H9 (cell line): Measurements from ENCODE around the gene PERM1. TPM values are rescaled to one million over a fixed set of nuclear protein-coding genes. Genes with fewer than 3 reads are reported as not detected.

Experiments
- DNase-seq: peaks from one replicate; pipeline ENCODE4 v3.0.0-alpha.2; 2017
- H2AFZ ChIP-seq: one replicate; pipeline ENCODE4 v1.6.1; 2013; ENCODE audit warnings: mild to moderate bottlenecking, low read length, control low read depth, moderate library complexity
- H2AK5ac ChIP-seq: 2 replicates; pipeline ENCODE4 v1.6.1; 2013; ENCODE audit warnings: low read length, control low read depth, mixed read lengths; ENCODE audit not compliant: insufficient read length
- H2BK120ac ChIP-seq: one replicate; pipeline ENCODE4 v1.6.1; 2013; ENCODE audit warnings: low read depth, mild to moderate bottlenecking, low read length, control low read depth, inconsistent platforms; ENCODE audit not compliant: poor library complexity, severe bottlenecking
- H2BK12ac ChIP-seq: 2 replicates; pipeline ENCODE4 v1.6.1; 2013; ENCODE audit warnings: low read length, control low read depth, mixed read lengths, low read depth; ENCODE audit not compliant: insufficient read length
- H2BK15ac ChIP-seq: 2 replicates; pipeline ENCODE4 v1.6.1; 2013; ENCODE audit warnings: low read depth, low read length, control low read depth
- H2BK20ac ChIP-seq: one replicate; pipeline ENCODE4 v1.6.1; 2013; ENCODE audit warnings: low read depth, mild to moderate bottlenecking, low read length, control low read depth, inconsistent platforms; ENCODE audit not compliant: poor library complexity, severe bottlenecking
- H2BK5ac ChIP-seq: 2 replicates; pipeline ENCODE4 v1.6.1; 2013; ENCODE audit warnings: low read length, control low read depth, mixed read lengths; ENCODE audit not compliant: insufficient read length
- H3K14ac ChIP-seq: 2 replicates; pipeline ENCODE4 v1.6.1; 2013; ENCODE audit warnings: low read length, control low read depth; ENCODE audit not compliant: insufficient read depth
- H3K18ac ChIP-seq: 2 replicates; pipeline ENCODE4 v1.6.1; 2013; ENCODE audit warnings: low read depth, mild to moderate bottlenecking, mixed read lengths, low read length, control low read depth; ENCODE audit not compliant: insufficient read length
- H3K23ac ChIP-seq: 2 replicates; pipeline ENCODE4 v1.6.1; 2013; ENCODE audit warnings: low read length, control low read depth, mixed read lengths, low read depth; ENCODE audit not compliant: insufficient read length
- H3K23me2 ChIP-seq: 2 replicates; pipeline ENCODE4 v1.6.1; 2013; ENCODE audit warnings: low read depth, mild to moderate bottlenecking, mixed read lengths, low read length, control low read depth; ENCODE audit not compliant: insufficient read length, poor library complexity, severe bottlenecking
- H3K27ac ChIP-seq: 2 replicates; pipeline ENCODE4 v1.5.1; 2013; ENCODE audit warnings: low read length, control low read depth, mixed read lengths, low read depth; ENCODE audit not compliant: insufficient read length
- H3K27me3 ChIP-seq: 2 replicates; pipeline ENCODE4 v1.6.1; 2013; ENCODE audit warnings: low read length, control low read depth, inconsistent platforms; ENCODE audit not compliant: insufficient read depth
- H3K4ac ChIP-seq: 2 replicates; pipeline ENCODE4 v1.6.1; 2013; ENCODE audit warnings: low read depth, mild to moderate bottlenecking, control low read depth, inconsistent platforms, low read length, moderate library complexity
- H3K4me1 ChIP-seq: 2 replicates; pipeline ENCODE4 v1.6.1; 2013; ENCODE audit warnings: low read length, control low read depth, inconsistent platforms; ENCODE audit not compliant: insufficient read depth
- H3K4me2 ChIP-seq: 2 replicates; pipeline ENCODE4 v1.6.1; 2013; ENCODE audit warnings: low read length, control low read depth, mixed read lengths; ENCODE audit not compliant: insufficient read length, insufficient read depth
- H3K56ac ChIP-seq: 2 replicates; pipeline ENCODE4 v1.6.1; 2013; ENCODE audit warnings: low read depth, mild to moderate bottlenecking, mixed read lengths, low read length, control low read depth; ENCODE audit not compliant: insufficient read length
- H3K79me1 ChIP-seq: 2 replicates; pipeline ENCODE4 v1.6.1; 2013; ENCODE audit warnings: low read depth, mild to moderate bottlenecking, moderate library complexity, low read length, control low read depth, inconsistent platforms; ENCODE audit not compliant: insufficient read depth, poor library complexity, severe bottlenecking
- H3K79me2 ChIP-seq: 2 replicates; pipeline ENCODE4 v1.6.1; 2013; ENCODE audit warnings: low read length, control low read depth, inconsistent platforms; ENCODE audit not compliant: insufficient read depth
- H3K9ac ChIP-seq: 2 replicates; pipeline ENCODE4 v1.6.1; 2013; ENCODE audit warnings: low read length, control low read depth, mixed read lengths; ENCODE audit not compliant: insufficient read length; ENCODE audit errors: extremely low read depth
- H3K9me3 ChIP-seq: one replicate; pipeline ENCODE4 v1.6.1; 2013; ENCODE audit warnings: low read depth, low read length, inconsistent platforms; ENCODE audit not compliant: control insufficient read depth
- H3T11ph ChIP-seq: one replicate; pipeline ENCODE4 v1.6.1; 2013; ENCODE audit warnings: mild to moderate bottlenecking, low read length, control low read depth, inconsistent platforms
- H4K20me1 ChIP-seq: one replicate; pipeline ENCODE4 v1.6.1; 2013; ENCODE audit not compliant: control insufficient read depth, insufficient read length, insufficient read depth
- H4K5ac ChIP-seq: 2 replicates; pipeline ENCODE4 v1.6.1; 2013; ENCODE audit warnings: low read depth, mild to moderate bottlenecking, mixed read lengths, low read length, control low read depth; ENCODE audit not compliant: insufficient read length
- H4K8ac ChIP-seq: replicated peaks from 2 replicates; pipeline ENCODE4 v1.6.1; 2013; ENCODE audit warnings: low read length, control low read depth, mixed read lengths, low read depth; ENCODE audit not compliant: insufficient read length
- H4K91ac ChIP-seq: 2 replicates; pipeline ENCODE4 v1.6.1; 2013; ENCODE audit warnings: low read depth, mild to moderate bottlenecking, moderate library complexity, mixed read lengths, low read length, control low read depth; ENCODE audit not compliant: insufficient read length
- H3K27ac Mint-ChIP-seq, 3 experiments: 2 replicates in 2 of 3; 3 replicates in 1 of 3; pipeline ENCODE4 v1.8.0; 2020 to 2021; ENCODE audit warnings: mixed read lengths in 3 of 3, mild to moderate bottlenecking in 1 of 3, moderate library complexity in 1 of 3
- H3K27me3 Mint-ChIP-seq: 2 replicates; pipeline ENCODE4 v1.8.0; 2021; ENCODE audit warnings: low read depth, mild to moderate bottlenecking, moderate library complexity, mixed read lengths
- H3K36me3 Mint-ChIP-seq, 3 experiments: 2 replicates in 2 of 3; 3 replicates in 1 of 3; pipeline ENCODE4 v1.8.0; 2020 to 2021; ENCODE audit warnings: low read depth in 3 of 3, mixed read lengths in 3 of 3; ENCODE audit not compliant: insufficient read depth in 1 of 3
- H3K4me1 Mint-ChIP-seq, 2 experiments: 2 replicates each; pipeline ENCODE4 v1.8.0; 2020; ENCODE audit warnings: mixed read lengths in 2 of 2
- H3K4me3 Mint-ChIP-seq, 2 experiments: 2 replicates in 1 of 2; 3 replicates in 1 of 2; pipeline ENCODE4 v1.8.0; 2020 to 2021; ENCODE audit warnings: mild to moderate bottlenecking in 2 of 2, mixed read lengths in 2 of 2, moderate library complexity in 1 of 2
- H3K9me3 Mint-ChIP-seq, 2 experiments: 2 replicates in 1 of 2; 3 replicates in 1 of 2; pipeline ENCODE4 v1.8.0; 2020; ENCODE audit warnings: mild to moderate bottlenecking in 2 of 2, mixed read lengths in 2 of 2, moderate library complexity in 1 of 2
- CTCF ChIP-seq: fragments of 200-600 bp; sonication (generic); conservative IDR thresholded peaks from 3 replicates; pipeline ENCODE4 v1.8.0; 2021; ENCODE audit warnings: antibody characterized with exemption, mild to moderate bottlenecking
- WGBS: extraction: QIAGEN DNeasy Blood & Tissue Kit; methylation state at CpG from one replicate; pipeline ENCODE4 v1.1.7; 2013; ENCODE audit warnings: missing lambda C conversion rate, low lambda C conversion rate, mixed read lengths; ENCODE audit not compliant: insufficient read length; ENCODE audit errors: extremely low coverage; 5-methylcytosine and 5-hydroxymethylcytosine counted together
- total RNA-seq: library from RNA; stranded (reverse); gene quantifications from 2 replicates; pipeline ENCODE4 v1.2.1, GENCODE V29; 2021

PERM1 gene
- total RNA-seq, 1 experiment from 2014 or later = not detected

GRCh38 chr1:958823-959730 is 22.8 kb downstream of the PERM1 start, which contains the start of gene NOC2L:
TSS of gene NOC2L (minus strand) at chr1:959256. CDS start at chr1:959240, 16 bp downstream.
- no peak within 1 kb of the TSS for H3T11ph ChIP-seq
- WGBS = no CpG with 5 or more reads among the region's 101 CpGs
- H3K79me2 ChIP-seq = peaks cover 5% of the 10 kb centered on the region; the same call in 1 of the 2 replicates
- no peak within 1 kb of the TSS for H3K56ac ChIP-seq
- H3K23me2 ChIP-seq = peaks cover 3% of the 10 kb centered on the region
- Mint-ChIP-seq H3K27me3 (peaks cover 19% of the 10 kb centered on the region), H3K27ac (peak within 1 kb of the TSS in 2 of 3 experiments; percentile 15 to 65; a peak in 3 of 7 replicates), H3K4me1 (peaks cover 7 to 11% of the 10 kb centered on the region in 2 experiments), H3K36me3 (peaks cover 18 to 54% (median 46%) of the 10 kb centered on the region in 3 experiments; a peak in 6 of 7 replicates), H3K4me3 (peak within 1 kb of the TSS; percentile 93 to 94), H3K9me3 (no peaks in the 10 kb centered on the region; a peak in 1 of 5 replicates)
- H3K79me1 ChIP-seq = peaks cover 4% of the 10 kb centered on the region
- no peaks in the 10 kb centered on the region for H3K4me1 ChIP-seq
- no peak within 1 kb of the TSS for H3K18ac ChIP-seq
- no peak within 1 kb of the TSS for H2BK5ac ChIP-seq
- H3K27me3 ChIP-seq = peaks cover 4% of the 10 kb centered on the region; the same call in 1 of the 2 replicates
- no peak within 1 kb of the TSS for H2BK15ac ChIP-seq
- peak within 1 kb of the TSS; percentile 96 for H3K4me2 ChIP-seq
- no peak within 1 kb of the TSS for H2BK20ac ChIP-seq
- DNase-seq = peak; percentile 91
- H2AK5ac ChIP-seq = no peak within 1 kb of the TSS
- H3K27ac ChIP-seq = no peak within 1 kb of the TSS
- H4K5ac ChIP-seq = no peak within 1 kb of the TSS
- H3K4ac ChIP-seq = no peak within 1 kb of the TSS
- no peak within 1 kb of the TSS for H2AFZ ChIP-seq
- no peak within 1 kb of the TSS for H2BK12ac ChIP-seq
- no peak within 1 kb of the TSS for H3K14ac ChIP-seq
- no peak for TF ChIP-seq CTCF
- no peaks in the 10 kb centered on the region for H3K9me3 ChIP-seq
- no peak within 1 kb of the TSS for H4K8ac ChIP-seq
- no peaks in the 10 kb centered on the region for H4K20me1 ChIP-seq
- H2BK120ac ChIP-seq = no peak within 1 kb of the TSS
- no peak within 1 kb of the TSS for H4K91ac ChIP-seq
- H3K23ac ChIP-seq = no peak within 1 kb of the TSS
- H3K9ac ChIP-seq = peak within 1 kb of the TSS; percentile 83
